ENCODE data around the gene JAZF1.

JAZF1 gene

DNA sequence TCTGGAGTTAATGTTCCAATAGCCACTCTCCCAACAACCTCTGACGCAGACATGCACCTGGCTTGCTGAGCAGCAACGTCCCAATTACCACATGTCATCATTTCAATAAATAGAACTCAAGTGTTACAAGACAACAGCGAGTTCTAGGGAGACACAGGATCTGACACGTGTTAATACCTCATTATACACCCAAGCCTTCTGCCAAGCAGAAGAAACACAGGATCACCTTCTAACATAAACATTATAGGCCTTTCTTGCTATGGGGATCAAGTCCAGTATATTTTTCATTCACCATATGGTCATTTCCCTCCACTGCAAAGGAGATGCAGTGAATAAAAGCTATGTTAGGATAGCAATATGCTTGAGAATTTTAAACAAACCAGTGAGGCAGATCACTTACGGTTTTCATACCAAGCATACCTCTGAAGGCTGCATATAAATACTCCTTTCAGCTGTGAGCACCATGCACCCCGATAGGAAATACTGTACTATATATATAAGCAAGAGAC, 74.2 kb downstream of the JAZF1 start:
- no peak for DNase-seq (ENCODE audit: low spot score)

DNA sequence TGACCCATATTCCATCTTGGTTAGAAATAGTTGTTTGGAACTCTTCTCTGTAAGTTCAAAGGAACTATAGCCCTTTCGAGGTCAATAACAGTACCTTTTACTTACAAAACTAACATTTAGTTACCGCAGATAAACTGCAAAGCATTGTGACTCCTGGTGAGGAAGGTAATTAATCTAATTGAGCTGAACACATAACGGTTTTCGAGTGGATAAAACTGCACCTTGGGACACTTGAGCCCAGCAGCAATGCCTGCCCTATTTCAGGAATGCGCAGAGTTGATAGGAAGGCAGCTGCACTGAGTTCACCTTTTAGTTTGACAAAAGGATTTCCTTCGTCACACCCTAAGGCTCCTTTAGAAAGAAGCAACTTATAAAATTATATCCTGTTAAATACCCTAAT, 75.4 kb downstream of the JAZF1 start:
- DNase-seq (ENCODE audit: low spot score), result no peak

DNA sequence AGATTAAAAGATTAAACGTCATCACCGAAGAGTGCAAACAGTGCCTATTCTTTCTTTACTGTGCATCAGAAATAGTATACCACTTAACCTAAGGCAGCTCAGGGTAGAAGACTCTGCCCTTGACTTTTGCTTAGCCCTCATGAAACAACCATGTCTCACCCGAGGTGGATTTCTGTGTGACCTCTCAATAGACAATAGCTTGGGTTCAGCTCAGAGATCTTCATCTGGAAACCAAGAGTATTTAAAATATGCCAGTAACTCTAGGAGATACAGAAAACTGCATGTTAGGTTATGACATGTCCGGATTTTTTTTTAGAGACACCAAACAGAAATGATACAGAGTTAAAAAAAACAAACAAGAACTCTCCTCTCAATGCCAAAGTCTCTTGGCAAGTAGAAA, 75.8 kb downstream of the JAZF1 start:
- DNase-seq (ENCODE audit: low spot score), result no peak

DNA sequence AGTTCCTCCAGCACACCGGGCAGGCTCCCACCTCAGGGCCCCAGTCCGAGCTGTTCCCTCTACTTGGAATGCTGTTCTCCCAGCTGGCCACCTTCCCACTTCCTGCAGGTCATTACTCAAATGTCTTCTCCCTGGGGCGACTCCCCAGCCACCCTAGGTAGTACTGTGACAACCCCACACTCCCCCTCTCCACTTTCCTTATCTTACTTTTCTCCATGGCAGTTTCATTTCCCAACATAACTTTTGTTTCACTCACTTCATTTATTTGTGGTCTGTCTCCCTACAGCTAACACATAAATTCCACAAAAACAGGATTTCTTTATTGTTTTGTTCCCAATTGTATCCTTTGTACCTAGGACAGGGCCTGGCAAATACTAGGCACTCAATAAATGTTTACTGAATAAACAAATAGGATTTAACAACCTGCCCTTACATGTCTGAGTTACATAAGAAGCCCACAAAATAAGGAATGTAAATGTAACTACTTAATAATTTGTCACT, 76.5 kb downstream of the JAZF1 start:
- no peak for DNase-seq (ENCODE audit: low spot score)

DNA sequence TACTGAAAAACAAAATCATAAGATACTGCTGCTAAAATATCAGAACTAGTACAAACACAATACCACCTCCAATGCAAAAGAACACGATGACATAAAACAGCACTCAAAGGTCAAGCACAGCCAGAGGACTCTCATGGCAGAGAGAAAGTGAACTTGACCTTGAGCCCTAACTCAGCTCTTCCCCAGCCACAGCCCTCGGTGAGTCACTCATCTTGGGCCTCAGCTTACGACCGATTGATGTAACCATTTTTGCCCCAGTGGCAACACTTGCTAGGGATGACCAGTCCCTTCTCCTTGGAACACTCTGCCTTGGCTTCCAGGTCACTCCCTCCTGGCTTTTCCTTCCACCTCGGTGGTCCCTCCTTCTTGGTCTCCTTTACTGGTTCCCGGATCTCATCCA, 77.8 kb downstream of the JAZF1 start:
- DNase-seq (ENCODE audit: low spot score), result no peak

DNA sequence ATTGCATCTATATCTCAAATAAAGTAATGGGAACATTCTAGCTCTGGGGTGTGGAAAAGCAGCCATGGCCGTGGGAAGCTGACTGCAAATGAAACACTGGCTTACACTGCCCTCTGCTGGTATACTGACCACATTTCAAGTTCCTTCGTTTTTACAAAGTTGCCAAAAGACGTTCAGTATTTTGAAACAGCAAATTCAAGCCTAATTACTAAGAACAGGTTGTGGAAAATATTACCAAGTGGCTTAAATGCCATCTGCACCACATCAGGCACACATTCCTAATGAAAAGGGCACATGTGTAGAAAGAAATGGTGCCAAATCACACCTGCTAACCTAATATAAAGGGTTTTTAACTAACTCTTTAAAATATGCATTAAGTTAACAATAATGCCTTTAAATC, 83.9 kb downstream of the JAZF1 start:
- peak; percentile 73 for DNase-seq (ENCODE audit: low spot score)

DNA sequence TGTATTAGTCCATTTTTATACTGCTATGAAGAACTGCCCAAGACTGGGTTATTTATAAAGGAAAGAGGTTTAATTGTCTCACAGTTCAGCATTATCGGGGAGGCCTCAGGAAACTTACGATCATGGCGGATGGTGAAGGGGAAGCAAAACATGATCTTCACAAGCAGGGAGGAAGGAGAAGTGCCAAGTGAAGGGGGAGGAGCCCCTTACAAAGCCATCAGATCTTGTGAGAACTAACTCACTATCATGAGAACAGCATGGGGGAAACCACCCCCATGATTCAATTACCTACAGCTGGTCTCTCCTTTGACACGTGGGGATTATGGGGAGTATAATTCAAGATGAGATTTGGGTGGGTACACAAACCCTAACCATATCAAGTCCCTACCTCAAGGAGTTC, 85.4 kb downstream of the JAZF1 start:
- DNase-seq (ENCODE audit: low spot score), result no peak

DNA sequence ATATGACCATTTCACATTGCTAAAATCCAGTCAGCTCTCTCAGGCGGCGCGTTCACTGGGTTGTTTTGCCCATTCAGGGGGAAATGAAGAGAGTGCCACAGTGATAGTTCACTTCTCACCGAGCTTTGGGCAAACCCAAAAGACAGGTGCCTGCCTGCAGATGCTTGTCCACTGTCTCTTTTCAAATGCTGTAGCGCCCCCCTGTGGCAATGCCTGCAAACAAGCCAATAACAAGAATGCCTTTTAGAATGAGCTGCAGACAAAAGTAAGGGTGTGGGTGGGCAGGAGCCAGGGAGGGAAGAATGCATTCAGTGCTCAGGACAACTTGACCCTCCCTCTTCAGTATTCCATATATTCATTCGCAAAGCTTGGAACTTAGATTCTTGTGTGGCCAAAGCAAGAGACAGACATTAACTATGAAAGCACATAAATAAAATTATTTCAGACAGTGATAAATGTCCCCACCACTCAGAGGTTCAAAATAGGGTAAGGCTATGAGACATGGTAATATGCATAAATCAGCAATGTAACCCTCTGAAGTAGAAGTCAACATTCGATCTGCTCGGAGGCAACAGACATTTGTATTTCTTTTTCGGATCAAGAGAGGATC, 86.9 kb downstream of the JAZF1 start:
- DNase-seq (ENCODE audit: low spot score), result peak; percentile 66

DNA sequence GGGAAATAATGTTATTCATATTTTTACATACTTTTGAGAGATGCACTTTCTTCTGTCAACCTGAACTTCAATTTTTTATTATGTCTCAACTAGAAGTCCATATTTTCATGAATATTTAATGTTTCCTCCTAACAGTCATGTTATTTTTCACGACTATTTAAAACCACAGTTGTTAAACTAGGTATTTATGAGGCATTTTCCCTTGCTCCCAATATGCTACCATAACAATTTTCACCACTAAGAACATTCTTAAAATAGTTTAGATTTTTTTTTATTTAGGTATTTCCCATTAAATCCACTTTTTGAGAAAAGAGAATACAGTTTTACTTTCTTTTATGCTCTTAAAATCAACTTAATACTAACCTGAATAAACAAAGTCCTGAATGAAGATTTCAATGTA, 89.4 kb downstream of the JAZF1 start:
- no peak for DNase-seq (ENCODE audit: low spot score)

DNA sequence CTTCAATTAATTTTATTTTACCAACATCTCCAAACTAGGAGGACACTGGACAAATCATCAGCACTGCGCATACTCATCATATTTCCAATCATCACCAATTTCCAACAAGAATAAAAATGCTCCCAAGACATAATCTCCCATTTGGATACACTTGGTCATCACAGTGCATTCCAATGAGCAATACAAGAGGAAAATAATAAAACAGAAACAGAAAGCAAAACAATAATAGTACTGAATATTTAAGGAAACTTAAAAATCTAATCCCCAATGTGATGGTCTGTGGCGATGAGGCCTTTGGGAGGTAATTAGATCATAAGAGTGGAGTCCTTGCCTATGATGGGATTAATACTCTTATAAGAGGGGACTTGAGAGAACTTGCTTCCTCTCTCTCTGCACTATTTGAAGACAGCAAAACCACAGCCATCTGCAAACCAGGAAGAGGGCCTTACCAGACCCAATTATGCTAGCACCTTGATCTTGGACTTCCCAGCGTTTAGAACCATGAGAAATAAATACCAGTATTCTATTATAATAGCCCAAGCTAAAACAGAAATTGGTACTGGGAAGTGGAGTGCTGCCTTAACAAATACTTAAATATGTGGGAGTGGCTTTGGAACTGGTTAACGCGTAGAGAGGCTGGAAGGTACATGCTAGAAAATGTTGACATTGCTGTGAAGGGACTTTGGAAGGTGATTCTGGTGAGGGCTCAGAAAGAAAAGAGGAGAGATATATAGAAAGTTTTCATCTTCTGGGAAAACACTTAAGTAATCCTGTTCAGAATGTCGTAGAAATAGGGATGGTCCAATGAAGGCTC, 91.5 kb downstream of the JAZF1 start:
- DNase-seq (ENCODE audit: low spot score), result no peak

DNA sequence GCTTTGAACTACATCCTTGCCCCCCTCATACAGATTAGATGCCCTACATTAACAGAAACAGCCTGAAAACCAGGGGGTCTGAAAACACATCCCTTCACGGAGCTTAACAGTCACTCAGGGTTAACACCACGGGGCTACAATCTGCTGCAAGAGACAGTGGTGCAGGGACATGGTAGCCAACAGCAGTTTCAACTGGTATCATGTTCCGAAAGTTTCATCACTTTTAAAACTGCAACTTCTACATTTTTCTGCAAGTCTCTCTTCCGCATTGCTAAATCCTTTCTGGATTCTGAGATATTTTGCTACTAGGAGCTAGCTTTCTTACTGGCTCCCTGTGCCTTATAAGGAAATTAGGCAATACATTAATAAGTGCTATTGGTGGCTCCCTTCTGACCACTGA, 92.6 kb downstream of the JAZF1 start:
- DNase-seq (ENCODE audit: low spot score), result no peak

DNA sequence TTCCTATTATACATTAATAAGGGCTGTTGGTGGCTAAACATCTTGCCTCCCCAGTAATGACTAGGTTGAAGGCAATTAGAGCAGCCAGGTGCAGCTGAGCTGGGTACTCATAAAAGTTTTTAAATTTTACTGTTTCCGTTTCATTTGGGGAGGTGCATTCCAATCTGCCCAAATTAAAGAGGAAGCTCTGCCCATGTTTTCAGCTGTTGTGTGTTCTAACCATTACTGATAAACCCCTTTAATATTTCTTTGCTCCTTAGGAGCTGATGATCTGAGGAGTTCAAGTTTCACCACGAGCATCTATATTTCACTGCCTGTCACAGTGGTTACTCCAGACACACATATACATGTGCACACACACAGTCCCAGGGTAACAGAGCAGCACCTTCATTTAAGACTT, 94.4 kb downstream of the JAZF1 start:
- DNase-seq (ENCODE audit: low spot score), result no peak

DNA sequence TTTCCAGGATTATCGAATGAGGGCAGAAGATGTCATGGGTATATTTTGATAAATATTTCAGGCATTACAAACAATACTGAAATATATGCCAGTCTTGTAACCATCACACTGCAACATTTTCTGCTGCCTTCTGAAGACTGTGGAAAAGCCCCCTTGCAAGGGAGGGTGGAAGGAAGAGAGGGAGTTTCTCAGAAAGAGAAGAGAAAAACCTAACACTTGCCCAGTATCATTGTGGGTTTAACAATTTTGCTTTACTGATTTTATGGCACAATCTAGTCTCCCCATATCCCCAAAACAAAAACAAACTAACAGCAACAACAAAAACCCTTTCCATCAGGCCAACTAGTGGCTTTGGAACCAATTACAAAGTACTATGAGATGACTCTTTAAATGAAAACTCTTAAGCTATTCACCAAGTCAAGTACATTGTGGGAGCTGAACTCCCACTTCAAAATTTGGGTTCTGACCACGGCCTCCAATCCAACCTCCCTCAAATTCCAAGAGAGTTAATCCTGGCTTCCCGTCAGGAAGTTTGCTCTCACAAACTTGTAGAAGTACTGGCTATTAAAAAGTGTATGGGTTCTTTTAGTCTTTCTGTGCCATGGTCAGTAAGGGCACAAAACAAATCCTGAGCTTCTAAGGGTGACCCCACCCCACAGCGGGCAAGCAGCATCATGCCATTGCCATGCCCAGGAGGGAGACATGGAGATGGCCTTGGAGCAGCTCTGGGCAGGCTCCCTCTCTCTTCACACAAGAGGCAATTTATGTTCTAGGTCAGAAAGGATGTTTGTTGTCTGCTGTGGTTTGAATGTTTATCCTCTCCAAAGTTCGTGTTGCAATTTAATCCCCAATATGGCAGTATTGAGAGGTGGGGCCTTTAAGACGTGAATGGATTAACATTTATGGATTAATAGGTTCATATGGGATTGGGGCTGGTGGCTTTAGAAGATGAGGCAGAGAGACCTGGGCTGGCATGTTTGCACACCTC, 96.3 kb downstream of the JAZF1 start:
- no peak for DNase-seq (ENCODE audit: low spot score)

DNA sequence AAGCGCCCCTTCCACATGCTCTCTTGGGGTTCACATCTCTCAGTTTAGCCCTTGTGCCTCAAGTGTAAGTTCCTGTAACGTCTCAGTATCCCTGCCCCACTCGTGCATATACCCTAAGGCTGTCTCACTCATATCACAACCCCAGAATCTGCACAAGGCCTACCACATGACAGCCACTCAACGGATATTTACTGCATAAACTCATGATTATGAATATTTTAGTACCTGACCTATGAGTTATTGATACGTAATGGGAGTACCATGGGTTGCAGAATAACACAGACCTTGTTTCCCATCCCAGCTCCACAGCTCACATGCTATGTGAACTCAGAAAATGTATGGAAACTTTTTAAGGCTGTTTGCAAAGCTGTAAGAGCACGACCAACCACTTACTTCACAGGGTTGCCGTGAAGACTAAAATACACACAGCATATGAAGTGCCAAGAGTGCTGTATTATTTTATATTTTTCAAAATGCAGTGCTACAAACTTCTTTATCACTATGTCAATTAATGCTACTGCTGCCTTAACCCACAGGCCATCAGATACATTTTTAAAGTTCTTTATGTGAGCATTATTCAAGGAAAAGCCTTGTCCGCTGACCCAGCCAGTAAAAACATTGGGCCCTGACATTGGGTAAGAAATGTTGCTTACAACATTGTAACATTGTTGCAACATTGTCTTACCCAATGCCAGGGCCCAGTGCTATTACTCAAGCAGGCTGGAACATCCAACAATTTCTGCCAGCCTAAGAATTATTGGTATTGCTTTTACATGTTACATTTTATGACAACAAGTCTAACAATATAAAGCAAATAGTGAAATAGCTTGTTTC, 97.2 kb downstream of the JAZF1 start:
- no peak for DNase-seq (ENCODE audit: low spot score)

DNA sequence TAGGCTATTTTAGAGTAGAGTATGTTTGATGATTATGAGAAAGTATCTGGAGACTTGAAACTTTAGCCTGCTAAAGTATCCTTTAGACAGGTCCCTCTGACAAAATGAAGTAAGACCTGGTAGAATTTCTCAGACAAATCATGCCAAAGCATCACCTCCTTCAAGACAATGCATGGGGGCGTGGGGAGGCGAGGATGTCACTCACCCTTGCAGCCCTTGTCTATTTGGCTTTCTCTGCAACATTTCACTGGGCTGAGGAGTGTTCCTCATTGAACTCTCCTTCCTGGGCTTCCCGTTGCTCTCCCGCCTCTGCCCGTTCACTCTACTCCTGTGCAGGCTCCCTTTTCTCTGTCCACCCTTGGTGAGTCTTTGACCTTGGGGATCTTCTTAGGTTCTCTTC, 98.5 kb downstream of the JAZF1 start:
- no peak for DNase-seq (ENCODE audit: low spot score)

DNA sequence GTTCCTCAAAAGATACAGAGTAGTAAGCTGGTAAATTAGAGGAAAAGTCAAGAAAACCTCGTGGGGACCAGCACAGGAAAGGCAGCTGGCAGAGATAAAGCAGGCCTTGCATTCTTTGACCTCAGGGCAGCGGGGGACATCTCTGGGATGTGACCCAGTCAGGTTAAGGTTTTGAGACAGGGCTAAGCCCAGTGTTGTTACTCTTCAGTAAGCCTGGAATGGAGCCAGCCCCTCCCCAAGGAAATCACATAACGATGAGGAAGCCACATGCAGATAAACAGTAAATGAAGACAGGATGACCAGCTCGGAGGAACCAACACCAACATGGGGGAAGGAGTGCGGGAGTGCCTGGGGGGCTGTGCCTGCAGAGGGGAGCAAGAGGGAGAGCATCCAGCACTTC, 99.6 kb downstream of the JAZF1 start:
- DNase-seq (ENCODE audit: low spot score), result no peak

DNA sequence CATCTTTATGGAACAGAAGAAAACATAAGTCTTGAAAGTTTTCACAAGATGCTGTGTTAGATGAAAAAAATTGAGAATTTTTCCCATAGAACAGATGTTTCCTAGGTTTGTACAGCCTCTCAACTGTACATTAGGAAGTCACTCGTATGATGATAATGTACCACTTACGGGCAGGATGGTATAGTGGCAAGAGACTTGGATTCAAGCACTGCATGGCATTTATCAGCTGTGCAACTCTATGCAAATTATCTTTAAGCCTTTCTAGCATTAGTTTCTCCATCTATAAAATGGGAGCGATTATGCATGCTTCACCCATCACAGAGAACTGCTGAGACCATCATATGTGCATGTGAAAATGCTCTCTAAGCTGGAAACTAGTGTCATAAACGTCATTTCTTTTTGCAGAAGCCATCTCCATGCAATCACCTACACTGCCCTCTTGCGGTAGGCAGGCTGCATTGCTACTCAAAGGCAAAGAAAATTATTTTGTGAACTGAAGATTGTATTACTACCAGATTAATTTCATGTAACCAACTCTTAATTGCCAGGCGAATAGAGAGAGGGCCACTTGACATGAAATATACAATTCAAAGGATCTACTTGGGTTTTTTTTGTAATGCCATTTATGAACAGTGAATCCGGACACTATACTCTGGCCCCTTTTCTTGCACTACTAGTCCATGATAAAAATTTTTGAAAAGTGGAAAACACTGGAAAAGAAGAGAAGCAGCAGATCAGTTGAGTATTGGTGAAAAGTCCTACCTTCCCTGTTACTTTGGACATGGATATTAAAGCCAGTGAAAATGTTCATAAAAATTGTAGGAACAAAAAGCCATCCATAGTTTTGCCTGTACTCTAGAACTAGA, 102.3 kb downstream of the JAZF1 start:
- DNase-seq (ENCODE audit: low spot score), result peak; percentile 26

DNA sequence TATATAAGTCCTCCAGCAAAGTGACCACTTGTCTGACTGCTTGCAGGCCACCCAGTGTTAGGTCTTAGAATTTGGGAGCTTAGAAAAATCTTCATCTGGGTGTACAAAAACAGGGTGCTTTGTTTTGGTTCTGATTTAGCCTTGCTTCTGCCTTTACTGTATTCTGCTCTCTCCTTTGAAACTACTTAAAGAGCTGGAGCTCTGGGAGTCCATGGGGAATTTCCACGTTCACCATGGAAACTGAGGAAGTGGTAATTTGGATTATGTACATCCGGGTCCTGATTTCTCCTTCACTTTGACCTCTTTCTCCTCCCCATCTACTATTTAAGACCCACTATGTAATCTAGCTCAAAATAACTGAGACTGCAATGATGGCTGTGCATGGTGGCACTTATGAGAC, 103.0 kb downstream of the JAZF1 start:
- DNase-seq (ENCODE audit: low spot score), result no peak

DNA sequence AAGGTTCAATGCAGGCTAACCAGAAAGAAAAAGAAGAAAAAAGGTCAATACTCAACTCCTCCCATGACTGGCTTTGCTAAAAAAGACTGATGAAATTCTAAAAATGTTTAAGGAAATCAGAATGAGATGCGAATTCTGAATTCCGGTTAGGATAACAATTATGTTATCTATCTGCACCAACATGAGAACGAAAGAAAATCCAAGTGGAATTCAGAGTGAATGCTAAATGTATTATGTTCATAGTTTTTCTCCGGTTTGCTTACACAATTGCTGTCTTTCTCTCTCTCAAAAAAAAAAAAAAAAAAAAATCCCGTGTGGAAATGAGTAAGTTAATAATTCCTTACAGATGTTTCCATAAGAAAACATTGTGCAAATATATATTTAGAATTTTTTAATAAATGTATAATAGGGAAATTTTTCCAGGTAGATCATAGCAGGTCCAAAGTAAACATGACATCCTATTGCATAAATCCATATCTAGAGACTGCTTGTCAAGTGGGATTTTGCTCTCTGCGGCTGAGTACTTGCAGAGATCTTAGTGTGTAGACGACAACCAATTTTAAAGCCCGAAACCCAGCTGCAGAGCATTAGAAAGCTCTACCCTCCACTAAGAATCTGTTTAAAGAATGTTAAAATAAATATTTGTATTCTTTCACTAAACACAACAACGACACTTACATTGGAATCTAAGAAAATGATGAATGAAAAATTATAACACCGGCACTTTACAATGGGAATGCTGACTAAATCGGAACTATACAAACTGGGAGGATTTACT, 104.0 kb downstream of the JAZF1 start:
- no peak for DNase-seq (ENCODE audit: low spot score)

Measured in HuH-7 (cell line).